Heart right ventricle (tissue), 16 donors: ENCODE data around the gene MCM3AP. TPM values are rescaled to one million over a fixed set of nuclear protein-coding genes. Genes with fewer than 3 reads are reported as not detected.

Experiments
- ATAC-seq, 8 donors: fragments of 200-7000 bp; cut with Tn5 transposase; one replicate each; pipeline ENCODE4 v1.9.1; 2020; ENCODE audit warnings: mild to moderate bottlenecking in 8 of 8, moderate library complexity in 8 of 8, moderate number of reproducible peaks in 1 of 8
- DNase-seq, 2 donors: peaks; one replicate each; pipeline ENCODE4 v3.0.0-alpha.2; 2020
- H3K27ac ChIP-seq, 10 donors: fragments of 200-600 bp; sonication (generic) in 2 of 10; one replicate each; pipeline versions ENCODE4 v1.5.0 to v1.8.0; 2020 to 2022; ENCODE audit warnings: mild to moderate bottlenecking in 3 of 10
- H3K27me3 ChIP-seq, 7 donors: fragments of 200-600 bp; one replicate each; pipeline ENCODE4 v1.8.0; 2021 to 2022; ENCODE audit warnings: mild to moderate bottlenecking in 2 of 7
- H3K36me3 ChIP-seq, 9 donors: fragments of 200-600 bp; sonication (generic) in 1 of 9; one replicate each; pipeline versions ENCODE4 v1.5.0 to v1.8.0; 2020 to 2022; ENCODE audit warnings: mild to moderate bottlenecking in 2 of 9
- H3K4me1 ChIP-seq, 9 donors: fragments of 200-600 bp; sonication (generic) in 1 of 9; one replicate each; pipeline versions ENCODE4 v1.5.0 to v1.8.0; 2020 to 2022; ENCODE audit warnings: mild to moderate bottlenecking in 4 of 9
- H3K4me3 ChIP-seq, 10 donors: fragments of 200-600 bp; sonication (generic) in 2 of 10; one replicate each; pipeline versions ENCODE4 v1.5.0 to v1.8.0; 2020 to 2022; ENCODE audit warnings: mild to moderate bottlenecking in 7 of 10, moderate library complexity in 2 of 10
- H3K9me3 ChIP-seq, 11 donors: fragments of 200-600 bp in 10 of 11; sonication (generic) in 2 of 11; one replicate each; pipeline versions ENCODE4 v1.5.0 to v1.8.0; 2013 to 2022; ENCODE audit warnings: mild to moderate bottlenecking in 2 of 11, control low read depth in 1 of 11, moderate library complexity in 1 of 11
- CTCF ChIP-seq, 9 donors: fragments of 200-600 bp; sonication (generic) in 2 of 9; IDR thresholded peaks; one replicate each; pipeline versions ENCODE4 v1.5.0 to v1.8.0; 2021 to 2022; ENCODE audit warnings: antibody characterized with exemption in 9 of 9, mild to moderate bottlenecking in 5 of 9, moderate library complexity in 1 of 9
- WGBS, 2 donors: extraction: QIAGEN DNeasy Blood & Tissue Kit; methylation state at CpG; one replicate each; pipeline ENCODE4 v1.1.7; 2013; ENCODE audit warnings: inconsistent platforms in 1 of 2; 5-methylcytosine and 5-hydroxymethylcytosine counted together
- intact Hi-C, 10 donors: fragments of 100-400 bp; cut with DNase I; formaldehyde crosslinking; loops; one replicate each; pipeline versions ENCODE4 v1.11.1 to v1.14.2; 2022
- polyA plus RNA-seq, 2 donors: library from polyadenylated mRNA; stranded (reverse); fragments of 200-250 nt; gene quantifications; one replicate each; pipeline ENCODE4 v1.2.3, GENCODE V29; 2013
- total RNA-seq, 10 donors: library from RNA; stranded (reverse); fragmentation: NEBNext Ultra II Directional in 3 of 10; extraction: Animal tissue kit (Norgen Biotek cat#: 25700) in 3 of 10; gene quantifications; one replicate each; pipeline versions ENCODE4 v1.2.1 to v1.2.4, GENCODE V29; 2021 to 2023
- donor health status: Arrhythmogenic right ventricular cardiomyopathy.
- donor health status: ischemic (EF 13 %, LVEDD 7.1; RV severe dilation, severe dysfunction).
- donor health status: healthy with polysubstance abuse.
- donor health status: DM: no; HTN: yes; CAD: no.
- donor health status: DM: no; HTN: no; CAD: no.
- donor health status: ischemic (EF 25% LVEDD 6.9; RV normal size, moderate dysfunction).
- donor health status: ischemic (EF 25% LVEDD 5.7; RV mildly dilated, moderate dysfunction).
- donor health status: healthy.
- donor health status: DM: yes; HTN: yes; CAD: no.
- donor health status: Ischemic cardiomyopathy.
- donor health status: ischemic (EF 35%, LVEDD 5.7; RV mildly dilated, moderate dysfunction).
- donor health status: nonischemic (EF 11% LVEDD 7.7; RV severe dilation, severe dysfunction).
- donor health status: DM: yes; HTN: yes; CAD: no.
- donor health status: PGD.
- donor health status: ischemic (EF 29% LVEDD 5.4; RV normal size, mild dysfunction).
- donor health status: nonischemic (EF 23%, LVEDD 6.1; RV moderate dilation, normal function).

The MCM3AP gene
- total and polyA plus RNA-seq, 12 donors = 31.0 to 68.4 (median 52.0) TPM

- TF ChIP-seq CTCF (IDR thresholded peaks at IDR 0.05) = no peak
- no peaks in the 10 kb centered on the region for H3K27me3 ChIP-seq
- WGBS, 2 donors = 91 to 94% methylated on average over 34 of the region's 34 CpGs
- no peaks in the 10 kb centered on the region for H3K9me3 ChIP-seq
- H3K4me3 ChIP-seq = no peak overlapping the region
- DNase-seq (no peak), ATAC-seq (peak in 1 of 8 donors; percentile 18)
- peaks cover 0 to 93% (median 26%) of the 10 kb centered on the region in 9 donors for H3K36me3 ChIP-seq
- H3K4me1 ChIP-seq = peaks cover under 1 to 15% (median 3%) of the 10 kb centered on the region in 9 donors
- H3K27ac ChIP-seq = no peak overlapping the region
- intact Hi-C loops = loop anchor here in 1 of 10 donors (10.0 kb wide), 1 partner anchor 80 kb away; no protein-coding TSS in a partner anchor
Measured at GRCh38 chr21:46194374-46195334, 90.8 kb downstream of the MCM3AP start.

- WGBS, 2 donors = 93 to 95% methylated on average over 10 of the region's 10 CpGs
- intact Hi-C loops = loop anchor here in 1 of 10 donors (10.0 kb wide), 1 partner anchor 81 kb away; no protein-coding TSS in a partner anchor
- Histone ChIP-seq H3K27ac (no peak overlapping the region), H3K4me3 (no peak overlapping the region), H3K27me3 (no peaks in the 10 kb centered on the region), H3K4me1 (peaks cover 8 to 23% (median 10%) of the 10 kb centered on the region in 9 donors), H3K9me3 (no peaks in the 10 kb centered on the region), H3K36me3 (peaks cover 0 to 90% (median 21%) of the 10 kb centered on the region in 9 donors)
- ATAC-seq = no peak
- no peak for DNase-seq
- TF ChIP-seq CTCF (IDR thresholded peaks at IDR 0.05) = no peak
Measured at GRCh38 chr21:46193829-46194373, 91.5 kb downstream of the MCM3AP start.

- no peaks in the 10 kb centered on the region for H3K27me3 ChIP-seq
- peaks cover 0 to 72% (median 21%) of the 10 kb centered on the region in 9 donors for H3K36me3 ChIP-seq
- no peak for DNase-seq
- intact Hi-C loops = loop anchor here in 1 of 10 donors (10.0 kb wide), 1 partner anchor 83 kb away; no protein-coding TSS in a partner anchor
- H3K4me3 ChIP-seq = no peak overlapping the region
- no peaks in the 10 kb centered on the region for H3K9me3 ChIP-seq
- no peak for TF ChIP-seq CTCF (IDR thresholded peaks at IDR 0.05)
- WGBS, 2 donors = 97 to 98% methylated on average over 20 of the region's 20 CpGs
- peak overlapping the region in 1 of 10 donors; percentile 23 for H3K27ac ChIP-seq
- ATAC-seq = no peak
- H3K4me1 ChIP-seq = peaks cover 15 to 38% (median 24%) of the 10 kb centered on the region in 9 donors
Measured at GRCh38 chr21:46191686-46192575, 93.5 kb downstream of the MCM3AP start.
